Measurements from ENCODE around the gene AMOTL1.

GRCh38 chr11:94762208-94762607, 5.9 kb upstream of the AMOTL1 start:
- TF ChIP-seq CTCF (IDR thresholded peaks at IDR 0.05; ENCODE audit: poor library complexity, severe bottlenecking) (no peak), EP300 (conservative IDR thresholded peaks at IDR 0.05; ENCODE audit: poor library complexity, severe bottlenecking) (no peak)
